HCT116 (cell line): Measurements from ENCODE around the gene WDR45B. TPM values are rescaled to one million over a fixed set of nuclear protein-coding genes. Genes with fewer than 3 reads are reported as not detected.

Source experiments
- ATAC-seq: fragments of 200-7000 bp; cut with Tn5 transposase; 2 replicates; pipeline ENCODE4 v1.9.1; 2020; ENCODE audit warnings: mild to moderate bottlenecking, moderate library complexity
- BruUV-seq: library from RNA; stranded (reverse); fragments of 400-500 nt; replicated peaks from 2 replicates; lab custom pipeline; 2021; lab: Mats Ljungman, UMichigan
- CTCF ChIA-PET: fragments of 300-600 bp; sonication (Branson Sonifier 250); formaldehyde crosslinking; loops from one replicate; lab custom pipeline; 2021; ENCODE audit warnings: antibody characterized with exemption; lab: Charles Lee
- POLR2A ChIA-PET: fragments of 300-600, 350-600 bp; sonication (Branson Sonifier 250); formaldehyde crosslinking; loops from one replicate; lab custom pipeline; 2021; ENCODE audit warnings: antibody characterized with exemption; lab: Charles Lee
- RAD21 ChIA-PET, 2 experiments: fragments of 300-600 bp; sonication (Branson Sonifier 250); formaldehyde crosslinking; loops; one replicate each; lab custom pipeline; 2023; ENCODE audit warnings: low total read pairs in 2 of 2; ENCODE audit not compliant: uncharacterized antibody in 2 of 2, unreplicated experiment in 2 of 2, low non-redundant PET in 1 of 2; lab: Charles Lee
- DNase-seq: peaks from one replicate; pipeline ENCODE4 v3.0.0-alpha.2; 2010; ENCODE audit warnings: low read depth, low spot score
- H2AFZ ChIP-seq: fragments of 200-600 bp; shearing (Covaris generic), sonication (generic); 2 replicates; pipeline ENCODE4 v1.6.1; 2017; ENCODE audit warnings: low read depth, mixed run types, mixed read lengths, antibody characterized with exemption, low read length; ENCODE audit not compliant: poor library complexity, severe bottlenecking
- H3K27ac ChIP-seq: 2 replicates; pipeline ENCODE4 v1.5.1; 2012; ENCODE audit warnings: low read depth, low read length
- H3K27me3 ChIP-seq: fragments of 200-600 bp; sonication (generic); 2 replicates; pipeline ENCODE4 v1.6.1; 2016; ENCODE audit warnings: mixed run types, low read length, mixed read lengths; ENCODE audit not compliant: insufficient read depth
- H3K36me3 ChIP-seq, 2 experiments: fragments of 200-500 bp in 1 of 2; fragments of 200-600 bp in 1 of 2; sonication (Bioruptor generic) in 1 of 2; sonication (generic) in 1 of 2; 2 replicates each; pipeline versions ENCODE4 v1.5.1 to v1.6.1; 2014 to 2016; ENCODE audit warnings: low read length in 2 of 2, inconsistent platforms in 1 of 2, mixed read lengths in 1 of 2, mixed run types in 1 of 2; ENCODE audit not compliant: insufficient read depth in 2 of 2, control insufficient read depth in 1 of 2
- H3K4me1 ChIP-seq, 2 experiments: fragments of 200-600 bp in 1 of 2; sonication (generic) in 1 of 2; 2 replicates each; pipeline versions ENCODE4 v1.5.1 to v1.6.1; 2012 to 2017; ENCODE audit warnings: low read length in 2 of 2, inconsistent platforms in 1 of 2, mild to moderate bottlenecking in 1 of 2, mixed read lengths in 1 of 2, mixed run types in 1 of 2, moderate library complexity in 1 of 2; ENCODE audit not compliant: insufficient read depth in 2 of 2, control insufficient read depth in 1 of 2
- H3K4me2 ChIP-seq: fragments of 200-600 bp; sonication (generic); 2 replicates; pipeline ENCODE4 v1.6.1; 2017; ENCODE audit warnings: mixed run types, low read length, mixed read lengths
- H3K4me3 ChIP-seq, 2 experiments: fragments of 200-600 bp in 1 of 2; sonication (generic) in 1 of 2; replicated peaks in 1 of 2; 2 replicates each; pipeline ENCODE4 v1.5.1; 2011 to 2016; ENCODE audit warnings: low read length in 2 of 2, control low read depth in 1 of 2, low read depth in 1 of 2, mild to moderate bottlenecking in 1 of 2, mixed read lengths in 1 of 2, mixed run types in 1 of 2
- H3K79me2 ChIP-seq: fragments of 200-600 bp; sonication (generic); 2 replicates; pipeline ENCODE4 v1.6.1; 2017; ENCODE audit warnings: mild to moderate bottlenecking, mixed run types, low read length, moderate library complexity, mixed read lengths; ENCODE audit not compliant: insufficient read depth
- H3K9ac ChIP-seq: fragments of 200-600 bp; sonication (generic); 2 replicates; pipeline ENCODE4 v1.6.1; 2016; ENCODE audit warnings: low read length, mixed read lengths
- H3K9me2 ChIP-seq: fragments of 200-600 bp; sonication (generic), shearing (Covaris generic); 2 replicates; pipeline ENCODE4 v1.6.1; 2017; ENCODE audit warnings: mixed run types, mild to moderate bottlenecking, moderate library complexity; ENCODE audit not compliant: insufficient read depth
- H3K9me3 ChIP-seq, 2 experiments: fragments of 200-500 bp in 1 of 2; fragments of 200-600 bp in 1 of 2; sonication (Bioruptor generic) in 1 of 2; sonication (generic) in 1 of 2; 2 replicates each; pipeline ENCODE4 v1.6.1; 2014 to 2017; ENCODE audit warnings: low read length in 2 of 2, mixed read lengths in 2 of 2, inconsistent platforms in 1 of 2, low read depth in 1 of 2, mild to moderate bottlenecking in 1 of 2, mixed run types in 1 of 2, moderate library complexity in 1 of 2; ENCODE audit not compliant: control insufficient read depth in 1 of 2, insufficient read depth in 1 of 2
- H4K20me1 ChIP-seq: fragments of 200-600 bp; sonication (generic), shearing (Covaris generic); 2 replicates; pipeline ENCODE4 v1.6.1; 2017; ENCODE audit warnings: mixed run types, mild to moderate bottlenecking, moderate library complexity; ENCODE audit not compliant: insufficient read depth
- POLR2AphosphoS5 ChIP-seq: IDR thresholded peaks from 2 replicates; pipeline ENCODE4 v1.6.1; 2011; ENCODE audit warnings: mild to moderate bottlenecking, low read depth, low read length, moderate library complexity
- RAD21 ChIP-seq: IDR thresholded peaks from 2 replicates; pipeline ENCODE4 v1.6.1; 2012; ENCODE audit warnings: low read depth, mild to moderate bottlenecking
- SIN3A ChIP-seq: IDR thresholded peaks from 2 replicates; pipeline ENCODE4 v1.6.1; 2012; ENCODE audit warnings: low read depth
- intact Hi-C: fragments of 100-400 bp; cut with micrococcal nuclease; formaldehyde crosslinking; loops from 2 replicates; pipeline ENCODE4 v1.10.0; 2022
- total RNA-seq: library from RNA; stranded (reverse); gene quantifications from one replicate; pipeline ENCODE4 v1.2.1, GENCODE V29; 2021; ENCODE audit not compliant: unreplicated experiment
- TF ChIP-seq, protein P1 (sequence below): IDR thresholded peaks from 2 replicates; pipeline ENCODE4 v1.6.1; 2011; ENCODE audit warnings: mild to moderate bottlenecking, low read length, moderate library complexity; ENCODE audit not compliant: insufficient replicate concordance; ENCODE audit errors: extremely low read depth
- TF ChIP-seq, protein P2 (sequence below), 3 experiments: fragments of 200-600 bp in 1 of 3; sonication (generic) in 1 of 3; IDR thresholded peaks in 2 of 3; conservative IDR thresholded peaks in 1 of 3; 2 replicates each; pipeline ENCODE4 v1.5.1; 2012 to 2017; ENCODE audit warnings: low read depth in 2 of 3, low read length in 2 of 3, antibody characterized with exemption in 1 of 3, borderline replicate concordance in 1 of 3, control low read depth in 1 of 3, mild to moderate bottlenecking in 1 of 3, mixed read lengths in 1 of 3, mixed run types in 1 of 3, moderate library complexity in 1 of 3; ENCODE audit not compliant: insufficient read depth in 1 of 3

WDR45B gene
- total RNA-seq, 1 experiment from 2014 or later, result 117 TPM

DNA sequence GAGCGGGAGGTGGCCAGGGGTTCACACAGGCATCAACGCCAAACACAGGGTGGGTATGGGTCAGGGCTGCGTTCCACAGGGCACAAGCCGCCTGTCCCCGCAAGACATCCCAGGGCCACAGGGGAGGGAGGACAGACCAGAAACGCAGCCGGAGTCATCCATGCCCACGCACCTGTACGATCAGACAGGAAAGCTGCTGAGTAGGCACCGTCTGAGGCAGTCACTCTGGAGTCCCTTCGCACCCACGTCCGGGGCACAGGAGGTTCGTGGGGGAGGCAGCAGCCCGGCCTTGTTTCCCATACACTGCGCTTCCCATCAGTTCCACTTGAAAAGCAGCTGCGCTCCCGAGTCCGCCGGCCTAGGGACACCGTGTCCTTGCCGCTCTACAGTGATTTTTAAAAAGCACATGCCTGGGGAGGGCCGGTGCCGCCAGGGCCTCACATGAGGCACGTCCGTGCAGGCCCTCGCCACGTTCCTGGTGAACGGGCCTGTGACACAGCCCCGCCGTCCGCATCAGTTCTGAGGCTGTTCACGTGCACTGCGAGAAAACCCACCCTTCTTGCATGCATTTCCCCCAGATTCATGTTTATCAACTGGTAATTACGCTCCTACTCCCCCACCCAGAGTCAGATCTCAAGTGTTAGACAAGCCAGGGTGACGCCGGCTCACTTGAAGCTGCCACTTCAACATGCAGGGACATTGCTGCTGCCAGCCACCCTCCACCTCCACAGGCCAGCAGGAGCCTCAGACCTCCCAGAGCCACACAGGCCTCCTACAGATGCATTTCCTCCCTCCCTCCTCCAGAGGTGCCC is 34.8 kb downstream of the WDR45B start:
- H3K27ac ChIP-seq, result no peak overlapping the region
- DNase-seq (no peak), ATAC-seq (peak; percentile 82)
- H3K4me1 ChIP-seq, result no peaks in the 10 kb centered on the region
- no peak overlapping the region for H2AFZ ChIP-seq
- CTCF ChIA-PET, result no interaction called here
- no peaks in the 10 kb centered on the region for H4K20me1 ChIP-seq
- RAD21 ChIA-PET, result no interaction called here
- H3K4me3 ChIP-seq, result no peak overlapping the region
- TF ChIP-seq POLR2AphosphoS5, result peak; percentile 41; the same call in 1 of the 2 replicates
- TF ChIP-seq, protein P1, sequence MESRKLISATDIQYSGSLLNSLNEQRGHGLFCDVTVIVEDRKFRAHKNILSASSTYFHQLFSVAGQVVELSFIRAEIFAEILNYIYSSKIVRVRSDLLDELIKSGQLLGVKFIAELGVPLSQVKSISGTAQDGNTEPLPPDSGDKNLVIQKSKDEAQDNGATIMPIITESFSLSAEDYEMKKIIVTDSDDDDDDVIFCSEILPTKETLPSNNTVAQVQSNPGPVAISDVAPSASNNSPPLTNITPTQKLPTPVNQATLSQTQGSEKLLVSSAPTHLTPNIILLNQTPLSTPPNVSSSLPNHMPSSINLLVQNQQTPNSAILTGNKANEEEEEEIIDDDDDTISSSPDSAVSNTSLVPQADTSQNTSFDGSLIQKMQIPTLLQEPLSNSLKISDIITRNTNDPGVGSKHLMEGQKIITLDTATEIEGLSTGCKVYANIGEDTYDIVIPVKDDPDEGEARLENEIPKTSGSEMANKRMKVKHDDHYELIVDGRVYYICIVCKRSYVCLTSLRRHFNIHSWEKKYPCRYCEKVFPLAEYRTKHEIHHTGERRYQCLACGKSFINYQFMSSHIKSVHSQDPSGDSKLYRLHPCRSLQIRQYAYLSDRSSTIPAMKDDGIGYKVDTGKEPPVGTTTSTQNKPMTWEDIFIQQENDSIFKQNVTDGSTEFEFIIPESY, result no peak
- no peak for TF ChIP-seq RAD21
- no peak for TF ChIP-seq SIN3A
- TF ChIP-seq, protein P2, sequence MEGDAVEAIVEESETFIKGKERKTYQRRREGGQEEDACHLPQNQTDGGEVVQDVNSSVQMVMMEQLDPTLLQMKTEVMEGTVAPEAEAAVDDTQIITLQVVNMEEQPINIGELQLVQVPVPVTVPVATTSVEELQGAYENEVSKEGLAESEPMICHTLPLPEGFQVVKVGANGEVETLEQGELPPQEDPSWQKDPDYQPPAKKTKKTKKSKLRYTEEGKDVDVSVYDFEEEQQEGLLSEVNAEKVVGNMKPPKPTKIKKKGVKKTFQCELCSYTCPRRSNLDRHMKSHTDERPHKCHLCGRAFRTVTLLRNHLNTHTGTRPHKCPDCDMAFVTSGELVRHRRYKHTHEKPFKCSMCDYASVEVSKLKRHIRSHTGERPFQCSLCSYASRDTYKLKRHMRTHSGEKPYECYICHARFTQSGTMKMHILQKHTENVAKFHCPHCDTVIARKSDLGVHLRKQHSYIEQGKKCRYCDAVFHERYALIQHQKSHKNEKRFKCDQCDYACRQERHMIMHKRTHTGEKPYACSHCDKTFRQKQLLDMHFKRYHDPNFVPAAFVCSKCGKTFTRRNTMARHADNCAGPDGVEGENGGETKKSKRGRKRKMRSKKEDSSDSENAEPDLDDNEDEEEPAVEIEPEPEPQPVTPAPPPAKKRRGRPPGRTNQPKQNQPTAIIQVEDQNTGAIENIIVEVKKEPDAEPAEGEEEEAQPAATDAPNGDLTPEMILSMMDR (IDR thresholded peaks at IDR 0.05 in 2 of 3, conservative IDR thresholded peaks at IDR 0.05 in 1 of 3; ENCODE audit: borderline replicate concordance in 1 of 3, insufficient read depth in 1 of 3, low read depth in 2 of 3, low read length in 2 of 3), result 0 out of 6 replicates have a peak, but pooled peaks of 2 of the 3 experiments have one; percentile 10 to 15
- TF ChIP-seq, all 23 proteins: peak for 2
- no peaks in the 10 kb centered on the region for H3K9me3 ChIP-seq
- POLR2A ChIA-PET, result no interaction called here
- no TSS peak for BruUV-seq
- no peaks in the 10 kb centered on the region for H3K9me2 ChIP-seq
- no peaks in the 10 kb centered on the region for H3K27me3 ChIP-seq
- H3K79me2 ChIP-seq, result 0 out of 2 replicates have a peak, but pooled peaks cover 6% of the 10 kb centered on the region
- intact Hi-C loops, result no loop called here
- no peak overlapping the region for H3K9ac ChIP-seq
- peaks cover 37 to 42% of the 10 kb centered on the region in 2 experiments for H3K36me3 ChIP-seq
- no peak overlapping the region for H3K4me2 ChIP-seq
